GM23338 (cell line): ENCODE results near the gene KRT79. TPM values are rescaled to one million over a fixed set of nuclear protein-coding genes. Genes with fewer than 3 reads are reported as not detected.

Source experiments
- ATAC-seq: fragments of 200-7000 bp; cut with Tn5 transposase; 3 replicates; pipeline ENCODE4 v1.9.1; 2020
- DNase-seq: peaks from one replicate; pipeline ENCODE4 v3.0.0-alpha.2; 2015; ENCODE audit warnings: low spot score
- H2AFZ ChIP-seq: fragments of 200-600 bp; sonication (generic); 2 replicates; pipeline ENCODE4 v1.8.0; 2016; ENCODE audit warnings: antibody characterized with exemption, mild to moderate bottlenecking, moderate library complexity
- H3F3A ChIP-seq: fragments of 200-600 bp; sonication (generic); replicated peaks from 2 replicates; pipeline ENCODE4 v1.8.0; 2017; ENCODE audit warnings: antibody characterized with exemption, mixed run types, low read depth
- H3K27ac ChIP-seq: fragments of 200-600 bp; sonication (generic); 2 replicates; pipeline ENCODE4 v1.6.1; 2016; ENCODE audit warnings: low read depth
- H3K27me3 ChIP-seq: fragments of 200-600 bp; sonication (generic); 2 replicates; pipeline ENCODE4 v1.8.0; 2016; ENCODE audit warnings: mild to moderate bottlenecking, mixed run types, moderate library complexity; ENCODE audit not compliant: insufficient read depth
- H3K36me3 ChIP-seq: fragments of 200-600 bp; sonication (generic); 2 replicates; pipeline ENCODE4 v1.8.0; 2016; ENCODE audit warnings: mild to moderate bottlenecking; ENCODE audit not compliant: insufficient read depth
- H3K4me1 ChIP-seq: fragments of 200-600 bp; sonication (generic); 2 replicates; pipeline ENCODE4 v1.8.0; 2016; ENCODE audit warnings: mild to moderate bottlenecking, moderate library complexity; ENCODE audit not compliant: insufficient read depth
- H3K4me2 ChIP-seq: fragments of 200-600 bp; sonication (generic); 2 replicates; pipeline ENCODE4 v1.7.1; 2017; ENCODE audit warnings: mixed run types
- H3K4me3 ChIP-seq: fragments of 200-600 bp; sonication (generic); 2 replicates; pipeline ENCODE4 v1.6.1; 2016; ENCODE audit warnings: mixed run types
- H3K79me2 ChIP-seq: fragments of 200-600 bp; sonication (generic); replicated peaks from 2 replicates; pipeline ENCODE4 v1.8.0; 2017; ENCODE audit warnings: mild to moderate bottlenecking; ENCODE audit not compliant: insufficient read depth
- H3K9me2 ChIP-seq: fragments of 200-600 bp; sonication (generic); 2 replicates; pipeline ENCODE4 v1.8.0; 2017; ENCODE audit not compliant: insufficient read depth
- H4K20me1 ChIP-seq: fragments of 200-600 bp; sonication (generic); replicated peaks from 2 replicates; pipeline ENCODE4 v1.8.0; 2017; ENCODE audit warnings: mild to moderate bottlenecking; ENCODE audit not compliant: insufficient read depth
- H3K27ac Mint-ChIP-seq: 2 replicates; pipeline ENCODE4 v1.8.0; 2020; ENCODE audit warnings: inconsistent platforms, mild to moderate bottlenecking, moderate library complexity, mixed read lengths
- H3K27me3 Mint-ChIP-seq: 3 replicates; pipeline ENCODE4 v1.8.0; 2022; ENCODE audit warnings: low read depth, mild to moderate bottlenecking, moderate library complexity, mixed read lengths, inconsistent platforms; ENCODE audit not compliant: insufficient read depth, poor library complexity
- H3K36me3 Mint-ChIP-seq: 3 replicates; pipeline ENCODE4 v1.8.0; 2021; ENCODE audit warnings: low read depth, mild to moderate bottlenecking, inconsistent platforms, moderate library complexity, mixed read lengths
- H3K4me1 Mint-ChIP-seq: 3 replicates; pipeline ENCODE4 v1.8.0; 2020; ENCODE audit warnings: mild to moderate bottlenecking, inconsistent platforms, mixed read lengths
- H3K4me3 Mint-ChIP-seq: 3 replicates; pipeline ENCODE4 v1.8.0; 2021; ENCODE audit warnings: moderate library complexity, mild to moderate bottlenecking, inconsistent platforms, mixed read lengths
- H3K9me3 Mint-ChIP-seq: 3 replicates; pipeline ENCODE4 v1.8.0; 2020; ENCODE audit warnings: moderate library complexity, mild to moderate bottlenecking, inconsistent platforms, mixed read lengths
- CREB1 ChIP-seq: fragments of 250-450 bp; sonication (Bioruptor Pico); IDR thresholded peaks from 2 replicates; pipeline ENCODE4 v1.5.0; 2020; ENCODE audit warnings: low read depth, mild to moderate bottlenecking, moderate library complexity
- EZH2 ChIP-seq: fragments of 200-600 bp; sonication (generic); IDR thresholded peaks from one replicate; pipeline ENCODE4 v1.8.0; 2017; ENCODE audit warnings: antibody characterized with exemption, mild to moderate bottlenecking, low read depth; ENCODE audit not compliant: unreplicated experiment
- NANOG ChIP-seq: IDR thresholded peaks from 2 replicates; pipeline ENCODE4 v1.6.1; 2016; ENCODE audit warnings: antibody characterized with exemption, borderline replicate concordance
- POLR2AphosphoS5 ChIP-seq: IDR thresholded peaks from 2 replicates; pipeline ENCODE4 v1.6.1; 2016; ENCODE audit warnings: antibody characterized with exemption, low read depth
- ZNF114 ChIP-seq: fragments of 250-450 bp; sonication (Bioruptor Pico); IDR thresholded peaks from 2 replicates; pipeline ENCODE4 v1.5.0; 2020; ENCODE audit warnings: mild to moderate bottlenecking, moderate library complexity
- polyA plus RNA-seq: library from polyadenylated mRNA; unstranded; fragments of >200 nt; fragmentation: Nextera tagmentation; extraction: Ambion mirVana; gene quantifications from 2 replicates; pipeline ENCODE4 v1.2.1, GENCODE V29; 2016
- total RNA-seq: library from RNA; depleted of rRNA; stranded (reverse); fragments of >200 nt; shearing (Covaris generic); gene quantifications from 2 replicates; pipeline ENCODE4 v1.2.3, GENCODE V29; 2014
- TF ChIP-seq, protein P1 (sequence below), 2 experiments: fragments of 200-600 bp in 1 of 2; sonication (generic) in 1 of 2; conservative IDR thresholded peaks; 2 replicates each; pipeline versions ENCODE4 v1.5.1 to v1.6.1; 2016 to 2017; ENCODE audit warnings: antibody characterized with exemption in 2 of 2, low read depth in 2 of 2, mild to moderate bottlenecking in 2 of 2, moderate library complexity in 1 of 2
- TF ChIP-seq, protein P2 (sequence below): IDR thresholded peaks from one replicate; pipeline ENCODE4 v1.6.1; 2018; ENCODE audit warnings: antibody characterized with exemption; ENCODE audit not compliant: unreplicated experiment
- TF ChIP-seq, protein P3 (sequence below): fragments of 250-450 bp; sonication (Bioruptor Pico); IDR thresholded peaks from 2 replicates; pipeline ENCODE4 v1.5.0; 2020; ENCODE audit warnings: mild to moderate bottlenecking, moderate library complexity

The KRT79 gene
- total and polyA plus RNA-seq, 2 experiments from 2014 or later = 0.21 TPM; not detected in 1

DNA sequence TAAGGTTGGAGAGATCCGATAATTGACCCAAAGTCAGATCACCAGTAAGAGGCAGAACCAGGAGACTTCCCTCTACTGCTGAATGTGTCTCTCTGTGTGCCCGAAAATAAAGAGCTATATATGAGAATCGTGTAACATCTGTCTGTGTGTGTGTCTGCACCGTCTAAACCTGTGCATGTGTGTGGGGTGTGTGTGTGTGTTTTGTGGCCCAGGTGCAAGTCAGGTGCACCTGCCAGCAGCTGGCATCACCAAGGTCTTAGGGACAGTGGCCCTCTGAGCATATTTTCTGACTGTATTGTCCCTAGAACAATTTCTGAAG, 39.4 kb upstream of the KRT79 start (continued):
- TF ChIP-seq, protein P1, sequence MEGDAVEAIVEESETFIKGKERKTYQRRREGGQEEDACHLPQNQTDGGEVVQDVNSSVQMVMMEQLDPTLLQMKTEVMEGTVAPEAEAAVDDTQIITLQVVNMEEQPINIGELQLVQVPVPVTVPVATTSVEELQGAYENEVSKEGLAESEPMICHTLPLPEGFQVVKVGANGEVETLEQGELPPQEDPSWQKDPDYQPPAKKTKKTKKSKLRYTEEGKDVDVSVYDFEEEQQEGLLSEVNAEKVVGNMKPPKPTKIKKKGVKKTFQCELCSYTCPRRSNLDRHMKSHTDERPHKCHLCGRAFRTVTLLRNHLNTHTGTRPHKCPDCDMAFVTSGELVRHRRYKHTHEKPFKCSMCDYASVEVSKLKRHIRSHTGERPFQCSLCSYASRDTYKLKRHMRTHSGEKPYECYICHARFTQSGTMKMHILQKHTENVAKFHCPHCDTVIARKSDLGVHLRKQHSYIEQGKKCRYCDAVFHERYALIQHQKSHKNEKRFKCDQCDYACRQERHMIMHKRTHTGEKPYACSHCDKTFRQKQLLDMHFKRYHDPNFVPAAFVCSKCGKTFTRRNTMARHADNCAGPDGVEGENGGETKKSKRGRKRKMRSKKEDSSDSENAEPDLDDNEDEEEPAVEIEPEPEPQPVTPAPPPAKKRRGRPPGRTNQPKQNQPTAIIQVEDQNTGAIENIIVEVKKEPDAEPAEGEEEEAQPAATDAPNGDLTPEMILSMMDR (conservative IDR thresholded peaks at IDR 0.05; ENCODE audit: low read depth in 2 of 2) = no peak
- TF ChIP-seq ZNF114 (CRISPR knock-in tag) (no peak), CREB1 (CRISPR knock-in tag) (no peak), POLR2AphosphoS5 (no peak), NANOG (no peak), EZH2 (no peak)
- TF ChIP-seq, protein P2, sequence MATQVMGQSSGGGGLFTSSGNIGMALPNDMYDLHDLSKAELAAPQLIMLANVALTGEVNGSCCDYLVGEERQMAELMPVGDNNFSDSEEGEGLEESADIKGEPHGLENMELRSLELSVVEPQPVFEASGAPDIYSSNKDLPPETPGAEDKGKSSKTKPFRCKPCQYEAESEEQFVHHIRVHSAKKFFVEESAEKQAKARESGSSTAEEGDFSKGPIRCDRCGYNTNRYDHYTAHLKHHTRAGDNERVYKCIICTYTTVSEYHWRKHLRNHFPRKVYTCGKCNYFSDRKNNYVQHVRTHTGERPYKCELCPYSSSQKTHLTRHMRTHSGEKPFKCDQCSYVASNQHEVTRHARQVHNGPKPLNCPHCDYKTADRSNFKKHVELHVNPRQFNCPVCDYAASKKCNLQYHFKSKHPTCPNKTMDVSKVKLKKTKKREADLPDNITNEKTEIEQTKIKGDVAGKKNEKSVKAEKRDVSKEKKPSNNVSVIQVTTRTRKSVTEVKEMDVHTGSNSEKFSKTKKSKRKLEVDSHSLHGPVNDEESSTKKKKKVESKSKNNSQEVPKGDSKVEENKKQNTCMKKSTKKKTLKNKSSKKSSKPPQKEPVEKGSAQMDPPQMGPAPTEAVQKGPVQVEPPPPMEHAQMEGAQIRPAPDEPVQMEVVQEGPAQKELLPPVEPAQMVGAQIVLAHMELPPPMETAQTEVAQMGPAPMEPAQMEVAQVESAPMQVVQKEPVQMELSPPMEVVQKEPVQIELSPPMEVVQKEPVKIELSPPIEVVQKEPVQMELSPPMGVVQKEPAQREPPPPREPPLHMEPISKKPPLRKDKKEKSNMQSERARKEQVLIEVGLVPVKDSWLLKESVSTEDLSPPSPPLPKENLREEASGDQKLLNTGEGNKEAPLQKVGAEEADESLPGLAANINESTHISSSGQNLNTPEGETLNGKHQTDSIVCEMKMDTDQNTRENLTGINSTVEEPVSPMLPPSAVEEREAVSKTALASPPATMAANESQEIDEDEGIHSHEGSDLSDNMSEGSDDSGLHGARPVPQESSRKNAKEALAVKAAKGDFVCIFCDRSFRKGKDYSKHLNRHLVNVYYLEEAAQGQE = no peak

DNA sequence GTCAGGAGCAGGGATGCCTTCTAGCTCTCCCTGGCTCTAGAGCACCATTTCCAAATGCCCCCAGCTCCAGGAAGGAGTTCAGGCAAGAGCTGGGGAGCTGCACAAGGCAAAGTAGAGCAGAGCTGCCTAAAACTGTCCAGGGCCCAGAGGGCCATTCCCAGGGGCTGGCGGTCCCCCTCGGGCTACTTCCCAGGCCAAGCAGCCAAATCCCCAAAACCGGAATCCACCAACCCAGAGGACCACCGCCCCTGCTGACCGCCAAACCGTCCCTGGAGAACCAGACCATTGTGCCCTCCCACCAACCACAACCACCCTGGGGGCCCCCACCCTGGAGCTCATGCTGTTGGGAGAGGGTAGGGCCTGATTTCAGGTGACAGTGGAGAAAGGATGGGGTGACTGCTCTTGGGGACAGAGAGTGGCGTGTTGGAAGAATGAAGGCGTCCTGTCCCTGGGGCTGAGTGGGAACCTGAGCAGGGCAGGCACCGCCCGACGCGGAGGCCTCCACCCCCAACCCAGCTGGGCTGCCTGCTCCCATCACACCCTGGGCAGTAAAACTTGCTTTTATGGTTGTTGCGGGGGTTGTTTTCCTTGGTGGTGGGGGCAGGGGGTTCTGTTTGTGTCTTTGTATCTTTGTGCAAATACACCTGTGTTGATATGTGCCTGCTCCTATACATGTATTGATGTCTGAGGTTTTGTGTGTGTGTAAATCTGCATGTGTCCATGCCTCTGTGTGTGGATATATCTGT, 38.7 kb upstream of the KRT79 start:
- ATAC-seq (no peak), DNase-seq (no peak)
- peak overlapping the region; percentile 75; the same call in 2 of the 3 replicates for H3K4me3 Mint-ChIP-seq
- no peaks in the 10 kb centered on the region for H3K36me3 Mint-ChIP-seq
- Histone ChIP-seq H3K79me2 (no peaks in the 10 kb centered on the region), H3K9me2 (no peaks in the 10 kb centered on the region), H3K36me3 (no peaks in the 10 kb centered on the region), H4K20me1 (no peaks in the 10 kb centered on the region), H2AFZ (no peak overlapping the region), H3F3A (0 out of 2 replicates have a peak, but pooled peaks cover 3% of the 10 kb centered on the region), H3K27me3 (peaks cover 19% of the 10 kb centered on the region), H3K4me1 (no peaks in the 10 kb centered on the region; the same call in 1 of the 2 replicates), H3K27ac (no peak overlapping the region), H3K4me3 (no peak overlapping the region), H3K4me2 (no peak overlapping the region)
- no peaks in the 10 kb centered on the region for H3K9me3 Mint-ChIP-seq
- peaks cover 14% of the 10 kb centered on the region for H3K4me1 Mint-ChIP-seq
- H3K27ac Mint-ChIP-seq = no peak overlapping the region
- no peak for TF ChIP-seq ZNF114 (CRISPR knock-in tag)
- no peak for TF ChIP-seq EZH2
- TF ChIP-seq, protein P3, sequence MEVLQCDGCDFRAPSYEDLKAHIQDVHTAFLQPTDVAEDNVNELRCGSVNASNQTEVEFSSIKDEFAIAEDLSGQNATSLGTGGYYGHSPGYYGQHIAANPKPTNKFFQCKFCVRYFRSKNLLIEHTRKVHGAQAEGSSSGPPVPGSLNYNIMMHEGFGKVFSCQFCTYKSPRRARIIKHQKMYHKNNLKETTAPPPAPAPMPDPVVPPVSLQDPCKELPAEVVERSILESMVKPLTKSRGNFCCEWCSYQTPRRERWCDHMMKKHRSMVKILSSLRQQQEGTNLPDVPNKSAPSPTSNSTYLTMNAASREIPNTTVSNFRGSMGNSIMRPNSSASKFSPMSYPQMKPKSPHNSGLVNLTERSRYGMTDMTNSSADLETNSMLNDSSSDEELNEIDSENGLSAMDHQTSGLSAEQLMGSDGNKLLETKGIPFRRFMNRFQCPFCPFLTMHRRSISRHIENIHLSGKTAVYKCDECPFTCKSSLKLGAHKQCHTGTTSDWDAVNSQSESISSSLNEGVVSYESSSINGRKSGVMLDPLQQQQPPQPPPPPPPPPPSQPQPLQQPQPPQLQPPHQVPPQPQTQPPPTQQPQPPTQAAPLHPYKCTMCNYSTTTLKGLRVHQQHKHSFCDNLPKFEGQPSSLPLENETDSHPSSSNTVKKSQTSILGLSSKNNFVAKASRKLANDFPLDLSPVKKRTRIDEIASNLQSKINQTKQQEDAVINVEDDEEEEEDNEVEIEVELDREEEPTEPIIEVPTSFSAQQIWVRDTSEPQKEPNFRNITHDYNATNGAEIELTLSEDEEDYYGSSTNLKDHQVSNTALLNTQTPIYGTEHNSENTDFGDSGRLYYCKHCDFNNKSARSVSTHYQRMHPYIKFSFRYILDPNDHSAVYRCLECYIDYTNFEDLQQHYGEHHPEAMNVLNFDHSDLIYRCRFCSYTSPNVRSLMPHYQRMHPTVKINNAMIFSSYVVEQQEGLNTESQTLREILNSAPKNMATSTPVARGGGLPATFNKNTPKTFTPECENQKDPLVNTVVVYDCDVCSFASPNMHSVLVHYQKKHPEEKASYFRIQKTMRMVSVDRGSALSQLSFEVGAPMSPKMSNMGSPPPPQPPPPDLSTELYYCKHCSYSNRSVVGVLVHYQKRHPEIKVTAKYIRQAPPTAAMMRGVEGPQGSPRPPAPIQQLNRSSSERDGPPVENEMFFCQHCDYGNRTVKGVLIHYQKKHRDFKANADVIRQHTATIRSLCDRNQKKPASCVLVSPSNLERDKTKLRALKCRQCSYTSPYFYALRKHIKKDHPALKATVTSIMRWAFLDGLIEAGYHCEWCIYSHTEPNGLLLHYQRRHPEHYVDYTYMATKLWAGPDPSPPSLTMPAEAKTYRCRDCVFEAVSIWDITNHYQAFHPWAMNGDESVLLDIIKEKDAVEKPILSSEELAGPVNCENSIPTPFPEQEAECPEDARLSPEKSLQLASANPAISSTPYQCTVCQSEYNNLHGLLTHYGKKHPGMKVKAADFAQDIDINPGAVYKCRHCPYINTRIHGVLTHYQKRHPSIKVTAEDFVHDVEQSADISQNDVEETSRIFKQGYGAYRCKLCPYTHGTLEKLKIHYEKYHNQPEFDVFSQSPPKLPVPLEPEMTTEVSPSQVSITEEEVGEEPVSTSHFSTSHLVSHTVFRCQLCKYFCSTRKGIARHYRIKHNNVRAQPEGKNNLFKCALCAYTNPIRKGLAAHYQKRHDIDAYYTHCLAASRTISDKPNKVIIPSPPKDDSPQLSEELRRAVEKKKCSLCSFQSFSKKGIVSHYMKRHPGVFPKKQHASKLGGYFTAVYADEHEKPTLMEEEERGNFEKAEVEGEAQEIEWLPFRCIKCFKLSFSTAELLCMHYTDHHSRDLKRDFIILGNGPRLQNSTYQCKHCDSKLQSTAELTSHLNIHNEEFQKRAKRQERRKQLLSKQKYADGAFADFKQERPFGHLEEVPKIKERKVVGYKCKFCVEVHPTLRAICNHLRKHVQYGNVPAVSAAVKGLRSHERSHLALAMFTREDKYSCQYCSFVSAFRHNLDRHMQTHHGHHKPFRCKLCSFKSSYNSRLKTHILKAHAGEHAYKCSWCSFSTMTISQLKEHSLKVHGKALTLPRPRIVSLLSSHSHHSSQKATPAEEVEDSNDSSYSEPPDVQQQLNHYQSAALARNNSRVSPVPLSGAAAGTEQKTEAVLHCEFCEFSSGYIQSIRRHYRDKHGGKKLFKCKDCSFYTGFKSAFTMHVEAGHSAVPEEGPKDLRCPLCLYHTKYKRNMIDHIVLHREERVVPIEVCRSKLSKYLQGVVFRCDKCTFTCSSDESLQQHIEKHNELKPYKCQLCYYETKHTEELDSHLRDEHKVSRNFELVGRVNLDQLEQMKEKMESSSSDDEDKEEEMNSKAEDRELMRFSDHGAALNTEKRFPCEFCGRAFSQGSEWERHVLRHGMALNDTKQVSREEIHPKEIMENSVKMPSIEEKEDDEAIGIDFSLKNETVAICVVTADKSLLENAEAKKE (CRISPR knock-in tag) = no peak
- peaks cover 15% of the 10 kb centered on the region for H3K27me3 Mint-ChIP-seq
